GM18520 (cell line): Measurements from ENCODE around the gene KLK6.

Experiments
- ATAC-seq: cut with Tn5 transposase; IDR thresholded peaks from one replicate; pipeline ENCODE4 v1.9.1; 2021; ENCODE audit not compliant: unreplicated experiment

The KLK6 gene

GRCh38 chr19:50912727-50913716 lies 56.4 kb downstream of the KLK6 start:
- ATAC-seq = no peak

- ATAC-seq = no peak
These were observed 57.2 kb downstream of the KLK6 start for GRCh38 chr19:50912102-50912599.

GRCh38 chr19:50911206-50912101 lies 57.9 kb downstream of the KLK6 start, which contains the start of gene KLK4:
KLK4 (minus strand) TSS chr19:50911395; CDS start chr19:50910738, 657 bp downstream.
- no peak for ATAC-seq

GRCh38 chr19:50910722-50911121 lies 58.7 kb downstream of the KLK6 start:
- no peak for ATAC-seq

- ATAC-seq = no peak
These were observed 59.9 kb downstream of the KLK6 start for GRCh38 chr19:50909240-50910070.
